Neural cell (in vitro differentiated cells): ENCODE data around the gene CASP2. TPM values are rescaled to one million over a fixed set of nuclear protein-coding genes. Genes with fewer than 3 reads are reported as not detected.

Experiments used
- H2AFZ ChIP-seq: fragments of 200-600, 300-800 bp; sonication (generic), shearing (Covaris generic); 2 replicates; pipeline ENCODE4 v1.6.0; 2014; ENCODE audit warnings: low read depth, mild to moderate bottlenecking, antibody characterized with exemption, low read length, moderate library complexity
- H3F3A ChIP-seq: fragments of 200-600 bp; shearing (Covaris generic); 2 replicates; pipeline ENCODE4 v1.6.1; 2016; ENCODE audit warnings: mild to moderate bottlenecking, moderate library complexity, mixed read lengths, antibody characterized with exemption, low read length; ENCODE audit not compliant: insufficient read depth, poor library complexity, severe bottlenecking
- H3K27ac ChIP-seq: fragments of 200-600, 300-800 bp; sonication (generic), shearing (Covaris generic); 2 replicates; pipeline ENCODE4 v1.5.1; 2014; ENCODE audit warnings: mild to moderate bottlenecking, low read length, moderate library complexity
- H3K27me3 ChIP-seq: fragments of 300-800, 200-600 bp; sonication (generic), shearing (Covaris generic); 2 replicates; pipeline ENCODE4 v1.6.0; 2014; ENCODE audit warnings: mild to moderate bottlenecking, low read depth, low read length, moderate library complexity; ENCODE audit not compliant: insufficient read depth
- H3K36me3 ChIP-seq: fragments of 300-800, 200-600 bp; sonication (generic), shearing (Covaris generic); 2 replicates; pipeline ENCODE4 v1.5.1; 2014; ENCODE audit warnings: mild to moderate bottlenecking, antibody characterized with exemption, low read length, moderate library complexity; ENCODE audit not compliant: insufficient read depth
- H3K4me2 ChIP-seq: fragments of 300-800, 200-600 bp; sonication (generic), shearing (Covaris generic); 2 replicates; pipeline ENCODE4 v1.6.0; 2014; ENCODE audit warnings: mild to moderate bottlenecking, low read length
- H3K4me3 ChIP-seq: fragments of 300-800, 200-600 bp; sonication (generic), shearing (Covaris generic); 2 replicates; pipeline ENCODE4 v1.5.1; 2014; ENCODE audit warnings: mild to moderate bottlenecking, low read length, moderate library complexity
- H3K79me2 ChIP-seq: fragments of 200-600 bp; shearing (Covaris generic); replicated peaks from 2 replicates; pipeline ENCODE4 v1.6.0; 2014; ENCODE audit warnings: mild to moderate bottlenecking, low read length, moderate library complexity; ENCODE audit not compliant: insufficient read depth
- H3K9ac ChIP-seq: fragments of 300-800, 200-600 bp; sonication (generic), shearing (Covaris generic); 2 replicates; pipeline ENCODE4 v1.6.1; 2016; ENCODE audit warnings: mild to moderate bottlenecking, low read length, mixed read lengths
- H3K9me2 ChIP-seq: fragments of 200-600 bp; shearing (Covaris generic); 2 replicates; pipeline ENCODE4 v1.6.1; 2016; ENCODE audit warnings: mild to moderate bottlenecking, low read length, mixed read lengths; ENCODE audit not compliant: insufficient read depth
- H3K9me3 ChIP-seq: fragments of 200-600, 300-800 bp; sonication (generic), shearing (Covaris generic); 2 replicates; pipeline ENCODE4 v1.6.1; 2016; ENCODE audit warnings: mild to moderate bottlenecking, mixed run types, low read length, moderate library complexity, mixed read lengths
- H4K20me1 ChIP-seq: fragments of 200-600 bp; shearing (Covaris generic); 2 replicates; pipeline ENCODE4 v1.6.1; 2016; ENCODE audit warnings: mild to moderate bottlenecking, mixed run types; ENCODE audit not compliant: insufficient read depth
- CTCF ChIP-seq: fragments of 450-650 bp; IDR thresholded peaks from 2 replicates; pipeline ENCODE4 v1.5.1; 2014; ENCODE audit warnings: antibody characterized with exemption, mild to moderate bottlenecking, moderate library complexity; ENCODE audit not compliant: poor library complexity, severe bottlenecking
- EP300 ChIP-seq: fragments of 450-650 bp; conservative IDR thresholded peaks from 2 replicates; pipeline ENCODE4 v1.6.1; 2014; ENCODE audit warnings: antibody characterized with exemption, mild to moderate bottlenecking, moderate library complexity; ENCODE audit not compliant: poor library complexity, severe bottlenecking
- EZH2 ChIP-seq: fragments of 200-600, 300-800 bp; shearing (Covaris generic), sonication (generic); IDR thresholded peaks from 2 replicates; pipeline ENCODE4 v1.6.1; 2014; ENCODE audit warnings: antibody characterized with exemption, low read length, borderline replicate concordance, mild to moderate bottlenecking; ENCODE audit not compliant: insufficient read depth, poor library complexity, severe bottlenecking
- MXI1 ChIP-seq: fragments of 450-650 bp; conservative IDR thresholded peaks from 2 replicates; pipeline ENCODE4 v1.6.1; 2014; ENCODE audit warnings: antibody characterized with exemption, mild to moderate bottlenecking; ENCODE audit not compliant: poor library complexity, severe bottlenecking
- POLR2AphosphoS5 ChIP-seq: IDR thresholded peaks from 2 replicates; pipeline ENCODE4 v1.6.1; 2012
- RAD21 ChIP-seq: fragments of 450-650 bp; conservative IDR thresholded peaks from 2 replicates; pipeline ENCODE4 v1.6.1; 2014; ENCODE audit warnings: antibody characterized with exemption, mild to moderate bottlenecking, moderate library complexity
- SMC3 ChIP-seq: fragments of 450-650 bp; conservative IDR thresholded peaks from 2 replicates; pipeline ENCODE4 v1.6.1; 2014; ENCODE audit warnings: antibody characterized with exemption, mild to moderate bottlenecking, moderate library complexity; ENCODE audit not compliant: poor library complexity
- TAF1 ChIP-seq: IDR thresholded peaks from 2 replicates; pipeline ENCODE4 v1.6.1; 2012; ENCODE audit warnings: low read depth
- polyA plus RNA-seq: library from polyadenylated mRNA; depleted of rRNA; stranded (reverse); fragments of >200 nt; gene quantifications from 2 replicates; pipeline ENCODE4 v1.2.3, GENCODE V29; 2014
- TF ChIP-seq, protein P1 (sequence below): IDR thresholded peaks from 2 replicates; pipeline ENCODE4 v1.6.1; 2012; ENCODE audit warnings: borderline replicate concordance

The CASP2 gene
- polyA plus RNA-seq, 1 donor from 2014 or later, result 9.0 TPM

- no peaks in the 10 kb centered on the region for H4K20me1 ChIP-seq
- TF ChIP-seq POLR2AphosphoS5 (no peak), SMC3 (no peak), EP300 (no peak), MXI1 (no peak), RAD21 (no peak), CTCF (no peak), EZH2 (no peak), TAF1 (no peak)
- TF ChIP-seq, protein P1, sequence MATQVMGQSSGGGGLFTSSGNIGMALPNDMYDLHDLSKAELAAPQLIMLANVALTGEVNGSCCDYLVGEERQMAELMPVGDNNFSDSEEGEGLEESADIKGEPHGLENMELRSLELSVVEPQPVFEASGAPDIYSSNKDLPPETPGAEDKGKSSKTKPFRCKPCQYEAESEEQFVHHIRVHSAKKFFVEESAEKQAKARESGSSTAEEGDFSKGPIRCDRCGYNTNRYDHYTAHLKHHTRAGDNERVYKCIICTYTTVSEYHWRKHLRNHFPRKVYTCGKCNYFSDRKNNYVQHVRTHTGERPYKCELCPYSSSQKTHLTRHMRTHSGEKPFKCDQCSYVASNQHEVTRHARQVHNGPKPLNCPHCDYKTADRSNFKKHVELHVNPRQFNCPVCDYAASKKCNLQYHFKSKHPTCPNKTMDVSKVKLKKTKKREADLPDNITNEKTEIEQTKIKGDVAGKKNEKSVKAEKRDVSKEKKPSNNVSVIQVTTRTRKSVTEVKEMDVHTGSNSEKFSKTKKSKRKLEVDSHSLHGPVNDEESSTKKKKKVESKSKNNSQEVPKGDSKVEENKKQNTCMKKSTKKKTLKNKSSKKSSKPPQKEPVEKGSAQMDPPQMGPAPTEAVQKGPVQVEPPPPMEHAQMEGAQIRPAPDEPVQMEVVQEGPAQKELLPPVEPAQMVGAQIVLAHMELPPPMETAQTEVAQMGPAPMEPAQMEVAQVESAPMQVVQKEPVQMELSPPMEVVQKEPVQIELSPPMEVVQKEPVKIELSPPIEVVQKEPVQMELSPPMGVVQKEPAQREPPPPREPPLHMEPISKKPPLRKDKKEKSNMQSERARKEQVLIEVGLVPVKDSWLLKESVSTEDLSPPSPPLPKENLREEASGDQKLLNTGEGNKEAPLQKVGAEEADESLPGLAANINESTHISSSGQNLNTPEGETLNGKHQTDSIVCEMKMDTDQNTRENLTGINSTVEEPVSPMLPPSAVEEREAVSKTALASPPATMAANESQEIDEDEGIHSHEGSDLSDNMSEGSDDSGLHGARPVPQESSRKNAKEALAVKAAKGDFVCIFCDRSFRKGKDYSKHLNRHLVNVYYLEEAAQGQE, result no peak
- H2AFZ ChIP-seq, result no peak overlapping the region
- no peaks in the 10 kb centered on the region for H3K36me3 ChIP-seq
- H3K9me2 ChIP-seq, result no peaks in the 10 kb centered on the region
- H3K4me2 ChIP-seq, result no peak overlapping the region
- no peaks in the 10 kb centered on the region for H3K27me3 ChIP-seq
- H3K27ac ChIP-seq, result no peak overlapping the region
- no peak overlapping the region for H3K4me3 ChIP-seq
- no peak overlapping the region for H3K9ac ChIP-seq
- H3K9me3 ChIP-seq, result no peaks in the 10 kb centered on the region
- H3F3A ChIP-seq, result no peaks in the 10 kb centered on the region
- H3K79me2 ChIP-seq, result no peaks in the 10 kb centered on the region
Measured at GRCh38 chr7:143259765-143260164, 28.4 kb upstream of the CASP2 start.

- Histone ChIP-seq H3K79me2 (no peaks in the 10 kb centered on the region), H3K27ac (no peak overlapping the region), H3K4me2 (no peak overlapping the region), H4K20me1 (no peaks in the 10 kb centered on the region), H3K4me3 (no peak overlapping the region), H3K9me3 (no peaks in the 10 kb centered on the region), H3K36me3 (no peaks in the 10 kb centered on the region), H3K9me2 (no peaks in the 10 kb centered on the region), H3K27me3 (no peaks in the 10 kb centered on the region), H2AFZ (no peak overlapping the region), H3K9ac (no peak overlapping the region), H3F3A (no peaks in the 10 kb centered on the region)
- TF ChIP-seq POLR2AphosphoS5 (no peak), EP300 (no peak), SMC3 (no peak)
Measured at GRCh38 chr7:143261901-143262300, 26.2 kb upstream of the CASP2 start.
